GM06990 (cell line): ENCODE results near the gene TBC1D8.

Experiments used
- DNase-seq: peaks from one replicate; pipeline ENCODE4 v3.0.0-alpha.2; 2011; ENCODE audit not compliant: insufficient read length; ENCODE audit errors: extremely low read depth
- H3K27me3 ChIP-seq: replicated peaks from 2 replicates; pipeline ENCODE4 v1.6.0; 2011; ENCODE audit warnings: low read length; ENCODE audit not compliant: control insufficient read depth, insufficient read depth
- H3K36me3 ChIP-seq: 2 replicates; pipeline ENCODE4 v1.5.1; 2011; ENCODE audit warnings: low read length; ENCODE audit not compliant: control insufficient read depth, insufficient read depth
- H3K4me3 ChIP-seq: replicated peaks from 2 replicates; pipeline ENCODE4 v1.5.1; 2011; ENCODE audit warnings: low read depth, mild to moderate bottlenecking, control low read depth, low read length
- CTCF ChIP-seq: IDR thresholded peaks from 2 replicates; pipeline ENCODE4 v1.5.1; 2011; ENCODE audit warnings: low read length, control low read depth, mild to moderate bottlenecking, inconsistent platforms; ENCODE audit not compliant: insufficient read depth, poor library complexity, severe bottlenecking

The TBC1D8 gene

DNA sequence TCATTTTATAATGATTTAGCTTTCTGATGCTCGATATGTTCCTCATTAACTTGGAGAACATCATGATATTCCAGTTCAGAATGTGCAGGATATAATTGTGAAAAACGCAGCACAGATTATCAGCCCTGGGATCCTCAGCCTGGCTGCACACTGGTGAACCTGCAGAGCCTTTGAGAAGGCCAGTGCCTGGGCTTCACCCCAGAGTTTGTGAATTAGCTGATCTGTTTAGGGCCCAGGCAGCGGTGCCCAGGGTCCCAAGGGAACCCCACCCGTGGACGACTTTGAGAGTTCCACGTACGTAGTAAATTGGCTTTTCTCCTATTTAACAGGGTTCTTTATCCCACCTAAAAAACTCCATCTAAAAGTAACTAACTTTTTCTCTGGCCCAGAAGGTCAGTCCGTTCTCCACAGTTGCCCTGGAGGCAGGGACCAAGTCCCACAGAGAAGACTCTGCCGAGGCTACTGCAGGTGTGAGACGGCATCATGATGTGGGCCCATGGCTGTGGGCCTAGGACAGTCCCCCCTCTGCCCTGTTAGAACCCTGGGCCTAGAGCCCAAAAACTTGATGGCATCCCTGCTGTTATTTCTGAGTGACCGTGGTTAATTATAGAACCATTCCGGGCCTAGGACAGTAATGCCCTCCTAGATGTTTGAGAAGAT lies 188.7 kb downstream of the TBC1D8 start:
- no peaks in the 10 kb centered on the region for H3K36me3 ChIP-seq
- no peak overlapping the region for H3K4me3 ChIP-seq
- no peak for TF ChIP-seq CTCF
- DNase-seq, result no peak
- no peaks in the 10 kb centered on the region; the same call in 1 of the 2 replicates for H3K27me3 ChIP-seq

- Histone ChIP-seq H3K4me3 (no peak overlapping the region), H3K36me3 (no peaks in the 10 kb centered on the region), H3K27me3 (no peaks in the 10 kb centered on the region; the same call in 1 of the 2 replicates)
- no peak for DNase-seq
- TF ChIP-seq CTCF, result no peak
Measured at GRCh38 chr2:100960688-100961087, 190.5 kb downstream of the TBC1D8 start.

DNA sequence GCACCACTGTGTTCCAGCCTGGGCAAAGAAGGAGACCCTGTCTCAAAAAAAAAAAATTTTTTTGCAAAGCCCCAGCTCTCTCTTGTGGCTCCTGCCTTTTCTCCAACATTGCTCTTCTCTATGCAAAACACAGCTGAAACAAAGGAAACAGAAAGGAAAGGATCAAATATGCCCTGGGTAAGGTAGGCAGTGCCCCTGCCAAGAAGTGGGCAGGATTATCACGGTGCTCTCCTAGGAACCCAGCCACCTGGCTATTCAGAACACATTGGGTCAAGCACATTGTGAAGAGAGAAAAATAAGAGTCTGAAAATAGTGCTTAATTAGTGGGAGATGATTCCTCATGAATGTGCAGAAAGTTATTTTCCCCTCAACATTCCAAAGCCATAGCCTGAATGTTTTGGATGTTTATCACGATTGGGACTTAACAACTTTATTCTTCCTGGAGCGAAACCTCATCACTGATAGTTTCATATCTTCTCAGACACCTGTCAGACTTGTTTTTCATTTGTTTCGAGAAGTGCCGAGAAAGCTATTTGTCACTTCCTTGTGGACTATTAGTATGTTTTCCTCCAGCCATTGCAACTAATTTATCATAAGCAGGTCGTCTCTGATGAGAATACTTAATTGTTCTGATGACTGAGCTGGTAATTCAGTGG lies 191.8 kb downstream of the TBC1D8 start:
- no peak for DNase-seq
- H3K4me3 ChIP-seq, result no peak overlapping the region
- H3K27me3 ChIP-seq, result no peaks in the 10 kb centered on the region; the same call in 1 of the 2 replicates
- no peaks in the 10 kb centered on the region for H3K36me3 ChIP-seq
- TF ChIP-seq CTCF, result no peak

DNA sequence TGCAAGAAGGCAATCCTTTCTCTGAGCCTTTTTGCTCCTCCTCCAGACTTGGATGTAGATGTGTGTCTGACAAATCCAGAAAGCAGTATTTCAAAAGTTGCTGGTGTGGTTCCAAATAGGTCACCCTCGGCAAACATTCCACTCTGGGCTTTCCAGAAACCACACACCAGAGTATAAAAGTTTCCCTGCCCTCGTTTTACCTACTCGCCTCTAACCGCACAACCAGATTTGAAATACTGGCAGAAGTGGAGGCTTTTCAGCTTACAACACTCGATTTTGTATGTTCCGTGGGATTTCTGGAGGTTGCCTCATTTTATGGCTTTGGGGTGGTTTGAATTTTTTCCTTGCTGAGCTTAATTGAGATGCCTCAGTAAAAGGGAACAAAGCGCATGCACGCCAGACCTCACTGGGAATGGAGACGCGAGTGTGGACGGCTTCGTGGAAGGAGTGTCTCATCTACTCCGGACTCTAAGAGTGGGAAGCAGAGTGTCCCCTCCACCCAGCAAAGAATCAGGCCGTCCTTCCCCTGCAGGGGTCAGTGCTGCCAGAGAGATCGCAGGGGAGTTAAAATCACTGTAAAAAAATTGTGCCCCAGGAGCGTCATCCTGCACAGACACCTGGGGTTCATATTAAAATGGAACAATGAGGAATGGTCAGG lies 193.1 kb downstream of the TBC1D8 start:
- H3K36me3 ChIP-seq, result no peaks in the 10 kb centered on the region
- H3K4me3 ChIP-seq, result no peak overlapping the region
- no peak for DNase-seq
- no peaks in the 10 kb centered on the region; the same call in 1 of the 2 replicates for H3K27me3 ChIP-seq
- no peak for TF ChIP-seq CTCF
